Measurements from ENCODE around the gene ELMOD3.

ELMOD3 gene

DNA sequence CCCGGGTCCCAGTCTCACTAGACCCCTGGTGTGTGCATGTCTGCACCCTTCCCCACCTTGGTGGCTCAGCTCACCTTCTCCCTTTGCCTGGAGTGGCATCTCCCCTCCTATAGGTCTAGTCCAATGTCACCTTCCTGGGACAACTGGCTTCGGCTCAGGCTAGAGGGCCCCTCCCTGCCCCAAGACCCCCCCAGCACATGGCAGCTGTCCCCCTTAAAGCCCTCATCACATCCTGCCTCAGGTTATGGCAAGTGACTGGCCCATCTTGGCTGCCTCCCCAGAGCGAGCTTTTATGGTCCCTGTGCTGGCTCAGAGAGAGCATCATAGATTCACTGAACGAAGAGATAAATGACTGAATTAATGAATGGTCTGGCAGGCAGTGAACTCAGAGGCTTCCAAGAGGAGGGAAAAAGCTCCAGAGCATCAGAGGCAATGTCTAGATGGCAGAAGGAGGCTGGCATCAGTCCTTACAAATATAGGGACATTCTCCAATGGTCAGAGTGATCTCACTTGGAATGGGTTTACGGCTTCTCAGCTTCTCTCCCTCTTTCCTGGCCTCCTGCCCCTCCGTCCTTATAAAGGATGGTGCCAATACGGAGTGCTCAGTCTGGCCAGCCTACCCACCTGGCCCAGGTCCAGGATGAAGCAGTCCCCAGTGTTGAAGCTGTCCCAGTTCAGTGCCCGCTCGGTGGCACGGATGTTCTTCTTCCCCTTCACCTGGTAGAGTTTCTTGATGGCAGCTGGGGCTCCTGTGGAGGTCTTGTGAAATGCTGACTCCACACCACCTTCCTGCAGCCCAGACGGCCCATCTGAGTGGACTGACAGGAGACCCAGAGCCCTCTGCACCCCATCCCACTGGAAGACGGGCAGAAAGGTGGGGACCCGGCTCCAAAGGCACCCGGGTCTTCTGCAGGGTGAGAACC, 46.2 kb downstream of the ELMOD3 start:
- Histone ChIP-seq H3K27ac (ENCODE audit: extremely low read depth, low read depth, low read length) (no peak overlapping the region), H3K36me3 (ENCODE audit: control insufficient read depth in 2 of 2, insufficient read depth in 1 of 2, low read length in 2 of 2) (no peaks in the 10 kb centered on the region), H3K4me3 (ENCODE audit: low read depth, low read length) (no peak overlapping the region), H3K4me1 (ENCODE audit: control insufficient read depth, insufficient read depth, low read length) (no peaks in the 10 kb centered on the region), H3K9me3 (ENCODE audit: control insufficient read depth, insufficient read depth, low read depth, low read length) (no peaks in the 10 kb centered on the region)
- CTCF ChIA-PET = interaction anchor here (0.8 kb wide), 1 partner anchor 20 kb away, joined by 3 read pairs; no protein-coding TSS in a partner anchor
- TF ChIP-seq GLIS1 (tag by site-specific recombination; IDR thresholded peaks at IDR 0.05) (no peak), ZNF239 (tag by site-specific recombination; IDR thresholded peaks at IDR 0.05) (no peak), BCL6B (tag by site-specific recombination; IDR thresholded peaks at IDR 0.05) (no peak), HOXC10 (CRISPR knock-in tag; IDR thresholded peaks at IDR 0.05) (no peak), ZXDB (tag by site-specific recombination; IDR thresholded peaks at IDR 0.05) (no peak), ZNF776 (tag by site-specific recombination; IDR thresholded peaks at IDR 0.05; ENCODE audit: borderline replicate concordance) (no peak), ZFP69B (tag by site-specific recombination; IDR thresholded peaks at IDR 0.05) (no peak), ZNF561 (tag by site-specific recombination; IDR thresholded peaks at IDR 0.05; ENCODE audit: borderline replicate concordance) (no peak), ELK4 (IDR thresholded peaks at IDR 0.05; ENCODE audit: borderline replicate concordance, low read depth, low read length) (no peak), ZNF521 (tag by site-specific recombination; IDR thresholded peaks at IDR 0.05) (no peak), ZNF558 (tag by site-specific recombination; IDR thresholded peaks at IDR 0.05) (no peak), BCL11B (tag by site-specific recombination; IDR thresholded peaks at IDR 0.05; ENCODE audit: low read depth) (no peak), ZNF394 (tag by site-specific recombination; IDR thresholded peaks at IDR 0.05; ENCODE audit: borderline replicate concordance) (no peak), ZSCAN30 (tag by site-specific recombination; IDR thresholded peaks at IDR 0.05) (no peak)
- TF ChIP-seq, protein P1, sequence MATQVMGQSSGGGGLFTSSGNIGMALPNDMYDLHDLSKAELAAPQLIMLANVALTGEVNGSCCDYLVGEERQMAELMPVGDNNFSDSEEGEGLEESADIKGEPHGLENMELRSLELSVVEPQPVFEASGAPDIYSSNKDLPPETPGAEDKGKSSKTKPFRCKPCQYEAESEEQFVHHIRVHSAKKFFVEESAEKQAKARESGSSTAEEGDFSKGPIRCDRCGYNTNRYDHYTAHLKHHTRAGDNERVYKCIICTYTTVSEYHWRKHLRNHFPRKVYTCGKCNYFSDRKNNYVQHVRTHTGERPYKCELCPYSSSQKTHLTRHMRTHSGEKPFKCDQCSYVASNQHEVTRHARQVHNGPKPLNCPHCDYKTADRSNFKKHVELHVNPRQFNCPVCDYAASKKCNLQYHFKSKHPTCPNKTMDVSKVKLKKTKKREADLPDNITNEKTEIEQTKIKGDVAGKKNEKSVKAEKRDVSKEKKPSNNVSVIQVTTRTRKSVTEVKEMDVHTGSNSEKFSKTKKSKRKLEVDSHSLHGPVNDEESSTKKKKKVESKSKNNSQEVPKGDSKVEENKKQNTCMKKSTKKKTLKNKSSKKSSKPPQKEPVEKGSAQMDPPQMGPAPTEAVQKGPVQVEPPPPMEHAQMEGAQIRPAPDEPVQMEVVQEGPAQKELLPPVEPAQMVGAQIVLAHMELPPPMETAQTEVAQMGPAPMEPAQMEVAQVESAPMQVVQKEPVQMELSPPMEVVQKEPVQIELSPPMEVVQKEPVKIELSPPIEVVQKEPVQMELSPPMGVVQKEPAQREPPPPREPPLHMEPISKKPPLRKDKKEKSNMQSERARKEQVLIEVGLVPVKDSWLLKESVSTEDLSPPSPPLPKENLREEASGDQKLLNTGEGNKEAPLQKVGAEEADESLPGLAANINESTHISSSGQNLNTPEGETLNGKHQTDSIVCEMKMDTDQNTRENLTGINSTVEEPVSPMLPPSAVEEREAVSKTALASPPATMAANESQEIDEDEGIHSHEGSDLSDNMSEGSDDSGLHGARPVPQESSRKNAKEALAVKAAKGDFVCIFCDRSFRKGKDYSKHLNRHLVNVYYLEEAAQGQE (tag by site-specific recombination; IDR thresholded peaks at IDR 0.05) = no peak
- POLR2A ChIA-PET = interaction anchor here (1.3 kb wide), 1 partner anchor 138 kb away, joined by 3 read pairs; no protein-coding TSS in a partner anchor

DNA sequence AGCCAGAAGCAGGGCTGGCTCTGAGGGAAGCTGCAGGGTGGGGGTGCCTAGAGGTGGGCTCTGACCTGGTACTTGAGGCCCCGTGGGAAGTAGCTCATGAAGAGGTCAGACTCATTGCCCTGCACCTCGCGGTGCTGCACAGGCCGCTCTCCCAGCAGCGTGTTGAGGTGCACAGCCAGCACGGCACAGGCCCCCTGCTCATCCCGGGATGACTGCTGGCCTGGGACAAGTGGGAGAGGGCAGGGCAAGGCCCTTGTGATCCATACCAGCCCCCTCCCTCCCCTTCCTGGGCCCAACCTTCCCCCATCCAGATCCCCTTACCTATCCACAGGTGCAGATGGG, 46.9 kb downstream of the ELMOD3 start:
- CTCF ChIA-PET = no interaction called here
- H3K4me1 ChIP-seq (ENCODE audit: control insufficient read depth, insufficient read depth, low read length) = no peaks in the 10 kb centered on the region
- H3K36me3 ChIP-seq (ENCODE audit: control insufficient read depth in 2 of 2, insufficient read depth in 1 of 2, low read length in 2 of 2) = no peaks in the 10 kb centered on the region
- no peak overlapping the region for H3K4me3 ChIP-seq (ENCODE audit: low read depth, low read length)
- POLR2A ChIA-PET = no interaction called here
- no peaks in the 10 kb centered on the region for H3K9me3 ChIP-seq (ENCODE audit: control insufficient read depth, insufficient read depth, low read depth, low read length)
- no peak overlapping the region for H3K27ac ChIP-seq (ENCODE audit: extremely low read depth, low read depth, low read length)
- no peak for TF ChIP-seq ZNF837 (tag by site-specific recombination; IDR thresholded peaks at IDR 0.05)
- no peak for TF ChIP-seq ZNF280D (tag by site-specific recombination; IDR thresholded peaks at IDR 0.05)
- no peak for TF ChIP-seq TRIM28 (IDR thresholded peaks at IDR 0.05; ENCODE audit: borderline replicate concordance, low read length)
- no peak for TF ChIP-seq ZNF660 (tag by site-specific recombination; IDR thresholded peaks at IDR 0.05)
- no peak for TF ChIP-seq ZNF449 (tag by site-specific recombination; IDR thresholded peaks at IDR 0.05)
- TF ChIP-seq ZNF132 (tag by site-specific recombination; IDR thresholded peaks at IDR 0.05; ENCODE audit: borderline replicate concordance) = no peak
- no peak for TF ChIP-seq ZNF654 (tag by site-specific recombination; IDR thresholded peaks at IDR 0.05; ENCODE audit: low read depth)
- no peak for TF ChIP-seq ZSCAN16 (tag by site-specific recombination; IDR thresholded peaks at IDR 0.05)
- no peak for TF ChIP-seq KLF10 (tag by site-specific recombination; IDR thresholded peaks at IDR 0.05)

All from HEK293 (cell line).